T-helper 1 cell treated with Interleukin-12 subunit alpha and Interleukin-12 subunit beta and Interleukin-4 antibody, amounts not matched to agents 30 μg/mL and 1 μg/mL, for 36 hours (primary cell): Measurements from ENCODE around the gene ATIC.

Experiments
- H3K27ac Mint-ChIP-seq: one replicate; pipeline ENCODE4 v1.8.0; 2021; ENCODE audit warnings: mild to moderate bottlenecking, mixed read lengths
- H3K27me3 Mint-ChIP-seq: one replicate; pipeline ENCODE4 v1.8.0; 2021; ENCODE audit warnings: low read depth, mixed read lengths
- H3K36me3 Mint-ChIP-seq: one replicate; pipeline ENCODE4 v1.8.0; 2021; ENCODE audit warnings: low read depth, mixed read lengths
- H3K4me1 Mint-ChIP-seq: one replicate; pipeline ENCODE4 v1.8.0; 2021; ENCODE audit warnings: low read depth, mixed read lengths
- H3K4me3 Mint-ChIP-seq: one replicate; pipeline ENCODE4 v1.8.0; 2021; ENCODE audit warnings: mild to moderate bottlenecking, moderate library complexity, mixed read lengths
- H3K9me3 Mint-ChIP-seq: one replicate; pipeline ENCODE4 v1.8.0; 2021; ENCODE audit warnings: mixed read lengths

The ATIC gene

DNA sequence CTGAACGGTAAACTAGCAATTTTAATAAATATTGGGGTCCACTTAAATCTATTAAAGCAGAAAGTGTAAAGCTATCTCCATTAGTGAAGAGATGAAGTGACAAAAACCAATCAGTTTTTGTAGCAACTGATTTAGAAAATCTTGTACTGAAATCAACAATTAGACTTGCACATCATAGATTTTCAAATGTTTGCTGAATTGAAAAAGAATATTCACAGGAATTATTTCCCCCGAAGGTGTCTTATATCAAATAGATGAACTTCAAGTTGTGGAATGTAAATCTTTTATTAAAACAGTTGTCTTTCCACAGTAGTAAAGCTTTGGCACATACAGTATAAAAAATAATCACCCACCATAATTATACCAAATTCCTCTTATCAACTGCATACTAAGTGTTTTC, 48.7 kb downstream of the ATIC start:
- no peak overlapping the region for H3K27ac Mint-ChIP-seq
- H3K4me3 Mint-ChIP-seq: no peak overlapping the region
- no peaks in the 10 kb centered on the region for H3K27me3 Mint-ChIP-seq
- no peaks in the 10 kb centered on the region for H3K9me3 Mint-ChIP-seq
- H3K4me1 Mint-ChIP-seq: no peaks in the 10 kb centered on the region
- peaks cover 15% of the 10 kb centered on the region for H3K36me3 Mint-ChIP-seq

DNA sequence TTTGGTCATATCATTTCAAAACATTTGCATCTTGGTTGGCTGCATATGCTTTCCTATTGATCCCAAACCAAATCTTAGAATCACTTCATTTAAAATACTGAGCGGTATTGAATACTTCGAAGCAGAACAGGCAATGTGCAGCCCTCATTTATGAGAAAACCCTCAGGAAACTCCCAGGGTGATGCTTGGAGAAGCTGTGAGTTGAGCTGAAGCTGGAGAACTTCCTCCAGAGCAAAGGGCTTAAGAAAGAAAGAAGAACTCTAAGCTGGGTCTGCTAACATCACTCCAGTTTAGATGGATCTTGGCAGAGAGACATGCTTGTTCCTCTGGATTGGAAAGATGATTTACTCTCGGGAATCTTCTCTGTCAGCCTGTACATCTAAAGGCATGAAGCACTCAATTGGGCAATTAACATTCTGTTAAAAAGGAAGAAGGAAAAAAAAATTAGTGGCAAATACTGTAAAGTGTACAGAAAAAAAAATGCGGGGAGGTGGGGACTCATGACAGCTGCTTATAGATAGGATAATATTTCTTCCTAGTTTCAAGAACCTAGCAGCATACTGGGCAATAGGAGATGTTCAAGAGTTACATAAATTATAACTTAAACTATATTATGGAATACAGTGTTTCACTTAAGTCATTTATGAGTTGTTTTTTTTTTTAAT, 49.5 kb downstream of the ATIC start:
- Mint-ChIP-seq H3K4me1 (no peaks in the 10 kb centered on the region), H3K27me3 (no peaks in the 10 kb centered on the region), H3K4me3 (no peak overlapping the region), H3K36me3 (peaks cover 15% of the 10 kb centered on the region), H3K27ac (no peak overlapping the region), H3K9me3 (no peaks in the 10 kb centered on the region)

DNA sequence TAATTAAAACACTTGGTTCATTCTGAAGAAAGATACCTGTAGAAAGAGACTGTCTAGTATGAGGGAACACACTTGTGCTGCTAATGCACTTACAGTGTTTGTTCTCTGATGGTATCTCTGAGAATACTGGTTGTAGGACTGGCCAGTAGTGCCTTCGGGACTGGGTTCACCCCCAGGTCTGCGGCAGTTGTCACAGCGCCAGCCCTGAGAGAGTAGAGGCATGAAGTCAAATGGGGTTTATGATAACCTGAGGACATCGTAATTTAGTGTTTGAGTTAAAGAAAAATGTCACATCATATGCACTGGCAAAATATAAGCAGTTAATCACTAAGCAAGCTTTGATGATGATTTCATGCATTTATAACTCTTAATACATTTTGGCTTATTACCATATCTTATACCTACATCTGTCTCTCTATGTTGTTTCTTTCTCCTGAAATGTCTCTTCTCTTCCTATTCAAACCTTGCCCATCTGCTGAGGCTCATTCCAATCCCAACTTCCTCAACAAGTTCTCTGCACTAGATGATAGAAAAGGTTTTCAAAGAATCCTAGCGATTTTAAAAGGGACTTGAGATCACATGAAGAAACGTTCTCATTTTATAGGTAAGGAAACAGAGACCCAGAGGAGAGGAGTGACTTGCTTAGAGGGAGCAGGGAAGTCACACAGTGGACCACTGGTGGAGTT, 50.2 kb downstream of the ATIC start:
- peaks cover 15% of the 10 kb centered on the region for H3K36me3 Mint-ChIP-seq
- H3K4me1 Mint-ChIP-seq: no peaks in the 10 kb centered on the region
- H3K27ac Mint-ChIP-seq: no peak overlapping the region
- no peak overlapping the region for H3K4me3 Mint-ChIP-seq
- H3K9me3 Mint-ChIP-seq: no peaks in the 10 kb centered on the region
- H3K27me3 Mint-ChIP-seq: no peaks in the 10 kb centered on the region

DNA sequence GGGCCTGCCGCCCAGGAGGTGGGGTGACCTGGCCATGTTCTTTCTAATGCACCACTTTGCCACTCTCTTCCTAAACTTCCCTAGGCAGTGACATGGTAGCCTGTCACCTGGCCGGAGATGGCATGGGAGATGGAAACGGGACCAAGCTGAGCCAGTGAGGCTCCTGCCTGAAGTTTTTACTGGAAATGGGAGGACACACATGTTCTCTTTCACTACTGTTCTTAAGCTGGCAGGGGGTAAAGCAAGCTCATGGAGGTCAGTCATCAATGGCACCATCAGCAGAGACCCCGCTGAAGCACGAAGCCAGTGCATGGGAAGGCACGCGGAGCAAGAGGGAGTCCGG, 50.7 kb downstream of the ATIC start:
- H3K4me3 Mint-ChIP-seq: no peak overlapping the region
- H3K4me1 Mint-ChIP-seq: no peaks in the 10 kb centered on the region
- H3K27me3 Mint-ChIP-seq: no peaks in the 10 kb centered on the region
- peaks cover 15% of the 10 kb centered on the region for H3K36me3 Mint-ChIP-seq
- no peaks in the 10 kb centered on the region for H3K9me3 Mint-ChIP-seq
- no peak overlapping the region for H3K27ac Mint-ChIP-seq

DNA sequence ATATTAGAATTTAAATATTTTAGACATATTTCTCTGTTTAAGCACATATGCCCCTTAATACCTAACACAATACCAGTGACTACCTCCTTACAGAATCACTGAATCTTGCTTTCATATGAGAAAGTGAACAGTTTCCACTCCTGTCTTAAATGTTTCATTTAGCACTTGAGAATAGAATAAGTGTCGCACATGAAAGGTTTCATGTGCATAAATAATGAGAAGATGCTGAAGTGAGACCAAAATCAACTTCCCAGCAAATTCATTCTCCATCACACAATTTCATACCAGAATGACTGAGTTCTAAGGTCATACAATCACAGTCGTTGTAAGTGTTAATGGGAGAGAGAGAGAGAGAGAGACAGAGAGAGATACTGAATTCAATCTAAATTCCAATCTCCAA, 51.2 kb downstream of the ATIC start:
- Mint-ChIP-seq H3K36me3 (peaks cover 15% of the 10 kb centered on the region), H3K4me3 (no peak overlapping the region), H3K27me3 (no peaks in the 10 kb centered on the region), H3K9me3 (no peaks in the 10 kb centered on the region), H3K4me1 (no peaks in the 10 kb centered on the region), H3K27ac (no peak overlapping the region)

- H3K4me3 Mint-ChIP-seq: no peak overlapping the region
- H3K9me3 Mint-ChIP-seq: no peaks in the 10 kb centered on the region
- no peaks in the 10 kb centered on the region for H3K4me1 Mint-ChIP-seq
- peaks cover 15% of the 10 kb centered on the region for H3K36me3 Mint-ChIP-seq
- H3K27ac Mint-ChIP-seq: no peak overlapping the region
- no peaks in the 10 kb centered on the region for H3K27me3 Mint-ChIP-seq
Measured at GRCh38 chr2:215363461-215364156, 51.8 kb downstream of the ATIC start.

DNA sequence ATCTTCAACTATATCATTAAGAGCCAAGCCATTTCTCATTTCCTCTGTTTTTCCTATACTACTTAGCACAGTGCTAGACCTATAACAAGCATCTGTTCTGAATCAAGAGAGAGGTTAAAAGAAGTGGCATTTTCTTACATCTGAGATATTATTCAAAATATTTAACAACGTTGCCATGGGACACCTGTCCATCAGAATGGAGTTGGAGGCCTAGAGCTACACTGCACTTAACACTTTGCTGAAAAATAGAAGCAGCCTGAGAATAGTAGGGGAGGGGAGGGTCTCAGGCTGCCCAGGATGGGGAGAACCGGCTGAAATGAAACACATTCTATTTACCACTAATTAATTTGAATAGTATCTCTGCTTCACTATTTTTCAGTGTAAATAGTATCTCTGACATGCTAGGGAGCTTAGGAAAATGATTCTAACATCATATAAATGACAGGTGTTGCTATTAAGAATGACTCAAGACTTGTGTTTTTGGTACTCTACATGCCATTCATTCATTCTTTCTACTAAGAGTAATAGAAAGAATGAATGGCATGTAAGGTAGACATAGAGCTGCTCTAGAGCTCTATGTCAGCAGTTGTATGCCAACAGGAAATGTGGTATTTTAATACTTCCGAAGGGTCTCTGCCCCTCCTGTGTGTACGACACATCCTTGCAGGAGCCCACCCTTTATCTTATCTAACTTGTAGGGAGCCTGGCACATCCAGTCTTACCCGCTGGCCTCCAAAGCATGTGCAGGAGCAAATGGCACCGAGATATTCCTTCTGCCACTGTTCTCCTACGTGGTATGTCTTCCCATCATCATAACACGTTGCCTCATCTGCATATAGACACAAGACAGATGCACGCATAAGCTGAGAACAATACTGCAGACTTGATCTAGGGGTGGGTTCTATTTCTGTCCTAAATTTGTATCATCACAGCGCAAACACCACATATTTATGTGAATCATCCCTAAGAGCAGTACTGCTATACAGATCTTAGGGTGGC, 52.6 kb downstream of the ATIC start:
- no peak overlapping the region for H3K27ac Mint-ChIP-seq

DNA sequence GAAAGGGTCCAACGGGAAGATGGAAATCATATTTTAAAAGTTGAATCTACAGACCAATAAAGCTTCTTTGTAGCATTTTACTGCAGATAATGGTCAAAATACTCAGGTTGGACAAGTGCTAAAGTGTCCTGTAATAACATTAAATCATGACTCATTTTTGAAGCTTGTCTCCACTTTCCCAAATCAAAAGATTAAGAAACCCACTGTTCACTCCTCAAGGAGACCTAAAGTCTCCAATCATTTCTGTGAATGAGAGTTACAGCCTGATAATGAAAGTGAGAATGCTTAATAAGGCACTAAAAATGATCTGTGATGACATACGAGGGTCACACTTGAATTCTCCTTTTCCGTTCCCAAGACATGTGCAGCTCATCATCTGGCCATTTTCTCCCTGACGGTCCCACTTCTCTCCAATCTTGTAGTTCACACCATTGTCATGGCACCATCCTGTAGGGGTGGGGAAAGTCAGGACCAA, 53.4 kb downstream of the ATIC start:
- Mint-ChIP-seq H3K27ac (no peak overlapping the region), H3K36me3 (peaks cover 15% of the 10 kb centered on the region), H3K4me3 (no peak overlapping the region), H3K9me3 (no peaks in the 10 kb centered on the region), H3K4me1 (no peaks in the 10 kb centered on the region), H3K27me3 (no peaks in the 10 kb centered on the region)

More for the DNA sequence above, 52.6 kb downstream of the ATIC start:
- Mint-ChIP-seq H3K4me1 (no peaks in the 10 kb centered on the region), H3K4me3 (no peak overlapping the region), H3K27me3 (no peaks in the 10 kb centered on the region), H3K36me3 (peaks cover 15% of the 10 kb centered on the region), H3K9me3 (no peaks in the 10 kb centered on the region)

GRCh38 chr2:215366440-215367032, 54.7 kb downstream of the ATIC start:
- H3K36me3 Mint-ChIP-seq: peaks cover 13% of the 10 kb centered on the region
- H3K27me3 Mint-ChIP-seq: no peaks in the 10 kb centered on the region
- no peak overlapping the region for H3K27ac Mint-ChIP-seq
- H3K4me3 Mint-ChIP-seq: no peak overlapping the region
- H3K4me1 Mint-ChIP-seq: no peaks in the 10 kb centered on the region
- no peaks in the 10 kb centered on the region for H3K9me3 Mint-ChIP-seq

DNA sequence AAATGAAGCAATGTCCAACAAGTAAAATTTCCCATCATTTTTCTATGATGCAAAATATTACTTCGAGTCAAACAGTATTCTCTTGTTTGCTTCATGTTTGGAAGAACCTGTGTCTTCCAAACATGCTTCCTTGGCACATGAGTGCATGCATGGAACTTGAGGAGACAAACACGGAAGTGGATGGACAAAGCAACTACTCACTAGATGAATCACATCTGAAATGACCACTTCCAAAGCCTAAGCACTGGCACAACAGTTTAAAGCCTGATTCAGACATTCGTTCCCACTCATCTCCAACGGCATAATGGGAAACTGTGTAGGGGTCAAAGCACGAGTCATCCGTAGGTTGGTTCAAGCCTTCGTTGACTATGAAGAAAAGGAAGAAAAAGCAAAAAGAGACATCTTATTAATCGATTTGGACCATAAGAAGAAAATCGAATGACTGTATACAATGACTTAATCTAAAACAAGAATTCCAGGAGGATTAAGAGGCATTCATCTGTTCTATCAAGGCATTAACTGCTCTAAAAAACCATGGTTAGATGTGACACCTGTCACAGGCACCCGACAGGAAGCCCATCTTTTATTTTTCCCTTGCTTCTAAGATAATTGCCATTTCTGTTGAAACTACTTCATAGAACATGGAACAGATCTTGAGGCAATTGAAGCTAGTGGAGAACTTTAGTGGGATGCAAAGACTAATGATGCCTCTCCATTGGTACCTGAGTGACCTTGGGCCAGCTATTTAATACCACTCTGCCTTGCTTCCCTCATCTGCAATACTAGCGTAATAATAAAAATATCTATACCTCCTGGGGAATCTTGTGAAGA, 56.0 kb downstream of the ATIC start:
- H3K4me3 Mint-ChIP-seq: no peak overlapping the region
- peaks cover 16% of the 10 kb centered on the region for H3K36me3 Mint-ChIP-seq
- H3K9me3 Mint-ChIP-seq: no peaks in the 10 kb centered on the region
- no peaks in the 10 kb centered on the region for H3K27me3 Mint-ChIP-seq
- no peak overlapping the region for H3K27ac Mint-ChIP-seq
- no peaks in the 10 kb centered on the region for H3K4me1 Mint-ChIP-seq

- H3K27ac Mint-ChIP-seq: no peak overlapping the region
- H3K9me3 Mint-ChIP-seq: no peaks in the 10 kb centered on the region
- peaks cover 11% of the 10 kb centered on the region for H3K36me3 Mint-ChIP-seq
- no peaks in the 10 kb centered on the region for H3K27me3 Mint-ChIP-seq
- H3K4me1 Mint-ChIP-seq: no peaks in the 10 kb centered on the region
- no peak overlapping the region for H3K4me3 Mint-ChIP-seq
Measured at GRCh38 chr2:215368493-215368809, 56.6 kb downstream of the ATIC start.

GRCh38 chr2:215369181-215369760, 57.4 kb downstream of the ATIC start:
- Mint-ChIP-seq H3K27me3 (no peaks in the 10 kb centered on the region), H3K36me3 (peaks cover 11% of the 10 kb centered on the region), H3K27ac (no peak overlapping the region), H3K4me3 (no peak overlapping the region), H3K4me1 (no peaks in the 10 kb centered on the region), H3K9me3 (peaks cover 3% of the 10 kb centered on the region)
